Transverse colon (tissue), 4 donors: ENCODE data around the gene B3GALT4.

Experiments used
- EP300 ChIP-seq: sonication (generic); formaldehyde crosslinking; IDR thresholded peaks from one replicate; pipeline ENCODE4 v1.6.1; 2017; ENCODE audit warnings: antibody characterized with exemption, low read depth
- POLR2A ChIP-seq: fragments of 450-650 bp; IDR thresholded peaks from one replicate; pipeline ENCODE4 v1.6.1; 2016; ENCODE audit warnings: antibody characterized with exemption, mild to moderate bottlenecking, moderate library complexity
- POLR2AphosphoS5 ChIP-seq, 3 donors: sonication (generic); formaldehyde crosslinking; IDR thresholded peaks; one replicate each; pipeline ENCODE4 v1.6.1; 2016; ENCODE audit warnings: antibody characterized with exemption in 3 of 3
- TF ChIP-seq, protein P1 (sequence below), 5 experiments: fragments of 200-600 bp in 3 of 5; fragments of 450-650 bp in 2 of 5; sonication (generic) in 3 of 5; IDR thresholded peaks; 1 replicate in 2 of 5; 2 replicates in 3 of 5; pipeline ENCODE4 v1.5.1; 2016 to 2017; ENCODE audit warnings: antibody characterized with exemption in 5 of 5, inconsistent platforms in 3 of 5, mild to moderate bottlenecking in 2 of 5, moderate library complexity in 1 of 5

DNA sequence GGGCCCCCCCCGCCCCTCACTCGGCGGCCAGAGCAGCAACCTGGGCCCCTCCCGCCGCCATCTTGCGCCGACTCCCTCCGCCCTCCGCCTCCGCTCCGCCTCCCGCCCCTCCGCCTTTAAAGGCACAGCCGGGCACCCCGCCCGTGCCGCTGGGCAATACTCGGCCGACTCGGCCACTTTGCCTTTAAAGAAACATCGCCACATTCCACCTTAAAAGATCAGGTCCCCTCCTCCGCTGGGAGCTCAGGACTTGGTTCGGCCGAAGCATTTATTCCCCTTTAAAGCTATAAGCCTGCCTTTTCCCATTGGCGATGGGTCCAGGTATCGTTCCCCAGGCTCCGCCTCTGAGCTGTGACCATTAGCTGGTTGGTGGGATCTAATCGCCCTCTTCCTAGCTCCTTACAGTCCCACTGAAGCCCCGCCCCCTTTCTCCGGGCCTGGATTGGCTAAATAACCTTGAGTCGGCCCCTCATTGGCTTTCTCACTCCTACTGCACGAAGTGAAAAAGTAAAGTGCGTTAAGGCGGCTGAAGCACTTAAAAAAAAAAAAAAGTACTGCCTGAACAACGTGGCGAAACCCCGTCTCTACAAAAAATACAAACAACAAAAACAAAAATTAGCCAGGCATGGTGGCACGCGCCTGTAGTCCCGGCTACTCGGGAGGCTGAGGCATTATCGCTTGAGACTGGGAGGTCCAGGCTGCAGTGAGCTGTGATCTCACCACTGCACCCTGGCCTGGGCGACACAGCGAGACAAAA, 40.9 kb downstream of the B3GALT4 start, which contains the start of gene ZBTB22:
- TF ChIP-seq, protein P1, sequence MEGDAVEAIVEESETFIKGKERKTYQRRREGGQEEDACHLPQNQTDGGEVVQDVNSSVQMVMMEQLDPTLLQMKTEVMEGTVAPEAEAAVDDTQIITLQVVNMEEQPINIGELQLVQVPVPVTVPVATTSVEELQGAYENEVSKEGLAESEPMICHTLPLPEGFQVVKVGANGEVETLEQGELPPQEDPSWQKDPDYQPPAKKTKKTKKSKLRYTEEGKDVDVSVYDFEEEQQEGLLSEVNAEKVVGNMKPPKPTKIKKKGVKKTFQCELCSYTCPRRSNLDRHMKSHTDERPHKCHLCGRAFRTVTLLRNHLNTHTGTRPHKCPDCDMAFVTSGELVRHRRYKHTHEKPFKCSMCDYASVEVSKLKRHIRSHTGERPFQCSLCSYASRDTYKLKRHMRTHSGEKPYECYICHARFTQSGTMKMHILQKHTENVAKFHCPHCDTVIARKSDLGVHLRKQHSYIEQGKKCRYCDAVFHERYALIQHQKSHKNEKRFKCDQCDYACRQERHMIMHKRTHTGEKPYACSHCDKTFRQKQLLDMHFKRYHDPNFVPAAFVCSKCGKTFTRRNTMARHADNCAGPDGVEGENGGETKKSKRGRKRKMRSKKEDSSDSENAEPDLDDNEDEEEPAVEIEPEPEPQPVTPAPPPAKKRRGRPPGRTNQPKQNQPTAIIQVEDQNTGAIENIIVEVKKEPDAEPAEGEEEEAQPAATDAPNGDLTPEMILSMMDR (IDR thresholded peaks at IDR 0.05): no peak
- peak; percentile 38 for TF ChIP-seq POLR2A
- TF ChIP-seq POLR2AphosphoS5 (IDR thresholded peaks at IDR 0.05): peak; percentile 15 to 78 (median 74)
- peak; percentile 26 for TF ChIP-seq EP300
